ENCODE data around the gene CAMTA2.

Gene CAMTA2

DNA sequence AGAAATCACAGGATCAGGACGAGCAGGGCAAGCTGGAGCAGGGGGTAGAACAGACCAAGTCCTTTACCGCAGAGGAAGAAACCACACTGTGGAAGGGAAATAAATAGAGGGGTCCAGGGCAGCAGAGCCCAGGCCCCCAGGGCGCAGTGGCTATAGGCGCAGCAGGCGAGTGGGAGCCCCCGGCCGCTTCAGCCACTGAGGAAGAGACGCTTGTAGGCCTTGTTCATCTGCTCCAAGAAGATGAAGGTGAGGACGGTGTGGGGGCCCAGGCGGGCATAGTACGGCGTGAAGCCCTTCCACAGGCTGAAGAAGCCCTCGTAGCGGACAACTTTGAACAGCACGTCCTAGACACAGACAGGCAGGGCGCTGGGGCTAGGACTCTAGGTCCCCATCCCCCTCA, 49.9 kb downstream of the CAMTA2 start:
- Histone ChIP-seq H2AFZ (ENCODE audit: low read depth, low read length, severe bottlenecking) (no peak overlapping the region), H3K36me3 (ENCODE audit: low read length) (no peaks in the 10 kb centered on the region), H4K20me1 (ENCODE audit: low read depth, low read length) (no peaks in the 10 kb centered on the region), H3K9me3 (ENCODE audit: insufficient read depth, low read length) (no peaks in the 10 kb centered on the region), H3K9me2 (replicated peaks; ENCODE audit: insufficient read depth, low read length) (no peaks in the 10 kb centered on the region), H3K4me2 (ENCODE audit: low read depth, low read length, poor library complexity, severe bottlenecking) (no peak overlapping the region), H3K27me3 (ENCODE audit: low read length) (no peaks in the 10 kb centered on the region), H3K79me2 (ENCODE audit: insufficient read depth, low read length) (peaks cover 36% of the 10 kb centered on the region), H3K9ac (ENCODE audit: low read length) (no peak overlapping the region), H3K4me3 (ENCODE audit: insufficient read depth, low read length, poor library complexity, severe bottlenecking) (no peak overlapping the region), H3K27ac (ENCODE audit: low read depth, low read length) (no peak overlapping the region), H3F3A (ENCODE audit: insufficient read depth) (peaks cover 20% of the 10 kb centered on the region)
- no peak for TF ChIP-seq EZH2phosphoT487 (conservative IDR thresholded peaks at IDR 0.05; ENCODE audit: low read length)
- TF ChIP-seq, protein P1, sequence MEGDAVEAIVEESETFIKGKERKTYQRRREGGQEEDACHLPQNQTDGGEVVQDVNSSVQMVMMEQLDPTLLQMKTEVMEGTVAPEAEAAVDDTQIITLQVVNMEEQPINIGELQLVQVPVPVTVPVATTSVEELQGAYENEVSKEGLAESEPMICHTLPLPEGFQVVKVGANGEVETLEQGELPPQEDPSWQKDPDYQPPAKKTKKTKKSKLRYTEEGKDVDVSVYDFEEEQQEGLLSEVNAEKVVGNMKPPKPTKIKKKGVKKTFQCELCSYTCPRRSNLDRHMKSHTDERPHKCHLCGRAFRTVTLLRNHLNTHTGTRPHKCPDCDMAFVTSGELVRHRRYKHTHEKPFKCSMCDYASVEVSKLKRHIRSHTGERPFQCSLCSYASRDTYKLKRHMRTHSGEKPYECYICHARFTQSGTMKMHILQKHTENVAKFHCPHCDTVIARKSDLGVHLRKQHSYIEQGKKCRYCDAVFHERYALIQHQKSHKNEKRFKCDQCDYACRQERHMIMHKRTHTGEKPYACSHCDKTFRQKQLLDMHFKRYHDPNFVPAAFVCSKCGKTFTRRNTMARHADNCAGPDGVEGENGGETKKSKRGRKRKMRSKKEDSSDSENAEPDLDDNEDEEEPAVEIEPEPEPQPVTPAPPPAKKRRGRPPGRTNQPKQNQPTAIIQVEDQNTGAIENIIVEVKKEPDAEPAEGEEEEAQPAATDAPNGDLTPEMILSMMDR (IDR thresholded peaks at IDR 0.05; ENCODE audit: insufficient read depth, low read length, poor library complexity, severe bottlenecking), result no peak

DNA sequence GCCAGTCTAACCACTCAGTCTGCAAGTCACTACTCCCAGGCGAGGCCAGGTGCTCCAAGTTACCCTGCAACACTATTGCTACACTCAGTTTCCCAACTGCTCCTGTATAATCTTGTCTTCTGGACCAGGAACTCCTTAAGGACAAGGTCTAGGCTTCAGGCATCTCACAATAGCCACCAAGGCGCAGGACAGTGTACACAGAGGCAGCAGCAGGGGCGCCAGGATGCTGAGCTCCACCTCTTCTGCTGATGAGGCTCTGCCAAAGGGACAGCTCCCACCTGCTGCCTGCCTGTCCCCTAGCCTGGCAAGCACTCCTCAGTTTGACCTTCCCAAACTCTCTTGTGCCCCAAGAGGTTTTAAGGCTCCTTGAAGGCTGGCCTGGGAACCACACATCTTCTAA, 51.0 kb downstream of the CAMTA2 start:
- no peaks in the 10 kb centered on the region for H3K9me2 ChIP-seq (replicated peaks; ENCODE audit: insufficient read depth, low read length)
- no peaks in the 10 kb centered on the region for H4K20me1 ChIP-seq (ENCODE audit: low read depth, low read length)
- no peaks in the 10 kb centered on the region for H3K27me3 ChIP-seq (ENCODE audit: low read length)
- H2AFZ ChIP-seq (ENCODE audit: low read depth, low read length, severe bottlenecking), result no peak overlapping the region
- H3K79me2 ChIP-seq (ENCODE audit: insufficient read depth, low read length), result peaks cover 27% of the 10 kb centered on the region
- no peak overlapping the region for H3K4me3 ChIP-seq (ENCODE audit: insufficient read depth, low read length, poor library complexity, severe bottlenecking)
- H3F3A ChIP-seq (ENCODE audit: insufficient read depth), result peaks cover 10% of the 10 kb centered on the region
- no peak overlapping the region for H3K9ac ChIP-seq (ENCODE audit: low read length)
- TF ChIP-seq, protein P1 (IDR thresholded peaks at IDR 0.05; ENCODE audit: insufficient read depth, low read length, poor library complexity, severe bottlenecking), result no peak
- no peak for TF ChIP-seq EZH2phosphoT487 (conservative IDR thresholded peaks at IDR 0.05; ENCODE audit: low read length)
- H3K27ac ChIP-seq (ENCODE audit: low read depth, low read length), result no peak overlapping the region
- no peaks in the 10 kb centered on the region for H3K9me3 ChIP-seq (ENCODE audit: insufficient read depth, low read length)
- no peaks in the 10 kb centered on the region for H3K36me3 ChIP-seq (ENCODE audit: low read length)
- H3K4me2 ChIP-seq (ENCODE audit: low read depth, low read length, poor library complexity, severe bottlenecking), result no peak overlapping the region

DNA sequence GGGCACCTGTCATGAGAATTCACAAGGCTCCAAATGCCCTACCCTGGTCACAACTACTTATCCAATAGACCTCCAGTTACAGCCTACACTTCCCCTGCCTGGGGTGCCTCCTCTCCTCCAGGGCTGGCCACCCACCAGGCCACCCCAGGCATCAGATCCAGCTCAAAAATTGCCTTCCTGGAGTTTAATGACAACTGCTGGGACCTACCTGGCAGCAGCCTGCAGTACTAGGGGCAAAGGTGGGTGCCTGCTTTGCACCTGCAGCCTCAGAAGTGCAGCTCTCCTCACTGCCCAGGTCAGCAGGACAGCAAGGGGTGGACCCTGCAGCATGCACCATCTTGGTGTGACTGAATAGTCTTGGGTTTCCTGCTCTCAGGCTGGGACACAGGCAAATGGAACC, 51.8 kb downstream of the CAMTA2 start:
- H4K20me1 ChIP-seq (ENCODE audit: low read depth, low read length), result no peaks in the 10 kb centered on the region
- no peaks in the 10 kb centered on the region for H3K36me3 ChIP-seq (ENCODE audit: low read length)
- no peaks in the 10 kb centered on the region for H3K9me2 ChIP-seq (replicated peaks; ENCODE audit: insufficient read depth, low read length)
- H3K27ac ChIP-seq (ENCODE audit: low read depth, low read length), result no peak overlapping the region
- H3K4me3 ChIP-seq (ENCODE audit: insufficient read depth, low read length, poor library complexity, severe bottlenecking), result no peak overlapping the region
- H3F3A ChIP-seq (ENCODE audit: insufficient read depth), result 0 out of 2 replicates have a peak, but pooled peaks cover 5% of the 10 kb centered on the region
- no peak overlapping the region for H3K4me2 ChIP-seq (ENCODE audit: low read depth, low read length, poor library complexity, severe bottlenecking)
- TF ChIP-seq EZH2phosphoT487 (conservative IDR thresholded peaks at IDR 0.05; ENCODE audit: low read length), result no peak
- TF ChIP-seq, protein P1 (IDR thresholded peaks at IDR 0.05; ENCODE audit: insufficient read depth, low read length, poor library complexity, severe bottlenecking), result no peak
- no peaks in the 10 kb centered on the region for H3K27me3 ChIP-seq (ENCODE audit: low read length)
- peaks cover 19% of the 10 kb centered on the region for H3K79me2 ChIP-seq (ENCODE audit: insufficient read depth, low read length)
- H2AFZ ChIP-seq (ENCODE audit: low read depth, low read length, severe bottlenecking), result no peak overlapping the region
- no peak overlapping the region for H3K9ac ChIP-seq (ENCODE audit: low read length)
- no peaks in the 10 kb centered on the region for H3K9me3 ChIP-seq (ENCODE audit: insufficient read depth, low read length)
